SU-DHL-6 (cell line): Measurements from ENCODE around the gene PDE9A.

Experiments
- CTCF ChIP-seq: fragments of 200-600 bp; sonication (generic); IDR thresholded peaks from one replicate; pipeline ENCODE4 v1.5.1; 2017; ENCODE audit warnings: antibody characterized with exemption, mild to moderate bottlenecking, low read length, moderate library complexity; ENCODE audit not compliant: insufficient read depth, poor library complexity, severe bottlenecking
- EZH2phosphoT487 ChIP-seq: fragments of 200-600 bp; sonication (generic), shearing (Covaris generic); conservative IDR thresholded peaks from 2 replicates; pipeline ENCODE4 v1.6.1; 2018; ENCODE audit warnings: mild to moderate bottlenecking, antibody characterized with exemption, low read length, moderate library complexity, mixed read lengths

GRCh38 chr21:42674351-42674940 lies 21.0 kb downstream of the PDE9A start:
- no peak for TF ChIP-seq CTCF
- no peak for TF ChIP-seq EZH2phosphoT487
